Left colon (tissue), 2 donors: ENCODE measurements around the gene PORCN. TPM values are rescaled to one million over a fixed set of nuclear protein-coding genes. Genes with fewer than 3 reads are reported as not detected.

ENCODE experiments used
- total RNA-seq, 2 donors: library from RNA; stranded (reverse); fragmentation: NEBNext Ultra II Directional; extraction: Animal tissue kit (Norgen Biotek cat#: 25700); gene quantifications; one replicate each; pipeline ENCODE4 v1.2.1, GENCODE V29; 2021
- donor health status: DM: no; HTN: no; CAD: no.
- donor health status: DM: yes; HTN: yes; CAD: no.

Gene PORCN
- total RNA-seq, 2 donors from 2014 or later = 4.0 to 5.8 TPM

Other genes starting within 250 kb of the PORCN start
- gene SSX3, start 152.3 kb upstream of the PORCN start, total RNA-seq = not detected
- gene SSX4, start 125.5 kb upstream of the PORCN start, total RNA-seq = not detected
- gene SSX4B, start 97.0 kb upstream of the PORCN start, total RNA-seq = not detected
- gene SLC38A5, start 38.7 kb upstream of the PORCN start, total RNA-seq = 10 to 100 TPM; 16.7 to 24.1 TPM
- 10 to 100 TPM; 19.5 to 25.1 TPM for gene FTSJ1, start 32.8 kb upstream of the PORCN start, total RNA-seq
- gene EBP, start 12.8 kb downstream of the PORCN start, total RNA-seq = 100 to 1,000 TPM; 152 to 207 TPM
- gene TBC1D25, start 30.7 kb downstream of the PORCN start, total RNA-seq = 10 to 100 TPM; 11.6 to 15.7 TPM
- 100 to 1,000 TPM; 156 to 263 TPM for gene RBM3, start 65.5 kb downstream of the PORCN start, total RNA-seq
- gene WDR13, start 88.5 kb downstream of the PORCN start, total RNA-seq = 100 to 1,000 TPM; 126 to 141 TPM
- 1 to 10 TPM; 2.4 to 6.6 TPM for gene WAS, start 174.8 kb downstream of the PORCN start, total RNA-seq
- gene SUV39H1, start 187.7 kb downstream of the PORCN start, total RNA-seq = 1 to 10 TPM; 3.1 to 5.0 TPM